Panc1 (cell line): ENCODE measurements around the gene SIRPA.

ENCODE experiments used
- POLR2AphosphoS5 ChIP-seq: IDR thresholded peaks from 2 replicates; pipeline ENCODE4 v1.6.1; 2012; ENCODE audit warnings: mild to moderate bottlenecking, low read depth, low read length, moderate library complexity
- TCF7L2 ChIP-seq: IDR thresholded peaks from 2 replicates; pipeline ENCODE4 v1.6.1; 2011; ENCODE audit warnings: mild to moderate bottlenecking, low read depth, low read length, inconsistent platforms
- TF ChIP-seq, protein P1 (sequence below): fragments of 450-650 bp; IDR thresholded peaks from 2 replicates; pipeline ENCODE4 v1.5.1; 2017; ENCODE audit warnings: mild to moderate bottlenecking
- TF ChIP-seq, protein P2 (sequence below), 2 experiments: IDR thresholded peaks; 2 replicates each; pipeline ENCODE4 v1.6.1; 2011 to 2012; ENCODE audit warnings: low read depth in 2 of 2, control low read depth in 1 of 2, low read length in 1 of 2, mild to moderate bottlenecking in 1 of 2, moderate library complexity in 1 of 2; ENCODE audit not compliant: insufficient read depth in 1 of 2

- TF ChIP-seq, protein P1, sequence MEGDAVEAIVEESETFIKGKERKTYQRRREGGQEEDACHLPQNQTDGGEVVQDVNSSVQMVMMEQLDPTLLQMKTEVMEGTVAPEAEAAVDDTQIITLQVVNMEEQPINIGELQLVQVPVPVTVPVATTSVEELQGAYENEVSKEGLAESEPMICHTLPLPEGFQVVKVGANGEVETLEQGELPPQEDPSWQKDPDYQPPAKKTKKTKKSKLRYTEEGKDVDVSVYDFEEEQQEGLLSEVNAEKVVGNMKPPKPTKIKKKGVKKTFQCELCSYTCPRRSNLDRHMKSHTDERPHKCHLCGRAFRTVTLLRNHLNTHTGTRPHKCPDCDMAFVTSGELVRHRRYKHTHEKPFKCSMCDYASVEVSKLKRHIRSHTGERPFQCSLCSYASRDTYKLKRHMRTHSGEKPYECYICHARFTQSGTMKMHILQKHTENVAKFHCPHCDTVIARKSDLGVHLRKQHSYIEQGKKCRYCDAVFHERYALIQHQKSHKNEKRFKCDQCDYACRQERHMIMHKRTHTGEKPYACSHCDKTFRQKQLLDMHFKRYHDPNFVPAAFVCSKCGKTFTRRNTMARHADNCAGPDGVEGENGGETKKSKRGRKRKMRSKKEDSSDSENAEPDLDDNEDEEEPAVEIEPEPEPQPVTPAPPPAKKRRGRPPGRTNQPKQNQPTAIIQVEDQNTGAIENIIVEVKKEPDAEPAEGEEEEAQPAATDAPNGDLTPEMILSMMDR: no peak
- TF ChIP-seq, protein P2, sequence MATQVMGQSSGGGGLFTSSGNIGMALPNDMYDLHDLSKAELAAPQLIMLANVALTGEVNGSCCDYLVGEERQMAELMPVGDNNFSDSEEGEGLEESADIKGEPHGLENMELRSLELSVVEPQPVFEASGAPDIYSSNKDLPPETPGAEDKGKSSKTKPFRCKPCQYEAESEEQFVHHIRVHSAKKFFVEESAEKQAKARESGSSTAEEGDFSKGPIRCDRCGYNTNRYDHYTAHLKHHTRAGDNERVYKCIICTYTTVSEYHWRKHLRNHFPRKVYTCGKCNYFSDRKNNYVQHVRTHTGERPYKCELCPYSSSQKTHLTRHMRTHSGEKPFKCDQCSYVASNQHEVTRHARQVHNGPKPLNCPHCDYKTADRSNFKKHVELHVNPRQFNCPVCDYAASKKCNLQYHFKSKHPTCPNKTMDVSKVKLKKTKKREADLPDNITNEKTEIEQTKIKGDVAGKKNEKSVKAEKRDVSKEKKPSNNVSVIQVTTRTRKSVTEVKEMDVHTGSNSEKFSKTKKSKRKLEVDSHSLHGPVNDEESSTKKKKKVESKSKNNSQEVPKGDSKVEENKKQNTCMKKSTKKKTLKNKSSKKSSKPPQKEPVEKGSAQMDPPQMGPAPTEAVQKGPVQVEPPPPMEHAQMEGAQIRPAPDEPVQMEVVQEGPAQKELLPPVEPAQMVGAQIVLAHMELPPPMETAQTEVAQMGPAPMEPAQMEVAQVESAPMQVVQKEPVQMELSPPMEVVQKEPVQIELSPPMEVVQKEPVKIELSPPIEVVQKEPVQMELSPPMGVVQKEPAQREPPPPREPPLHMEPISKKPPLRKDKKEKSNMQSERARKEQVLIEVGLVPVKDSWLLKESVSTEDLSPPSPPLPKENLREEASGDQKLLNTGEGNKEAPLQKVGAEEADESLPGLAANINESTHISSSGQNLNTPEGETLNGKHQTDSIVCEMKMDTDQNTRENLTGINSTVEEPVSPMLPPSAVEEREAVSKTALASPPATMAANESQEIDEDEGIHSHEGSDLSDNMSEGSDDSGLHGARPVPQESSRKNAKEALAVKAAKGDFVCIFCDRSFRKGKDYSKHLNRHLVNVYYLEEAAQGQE (IDR thresholded peaks at IDR 0.05; ENCODE audit: insufficient read depth in 1 of 2, low read depth in 2 of 2, low read length in 1 of 2): no peak
- no peak for TF ChIP-seq POLR2AphosphoS5
- no peak for TF ChIP-seq TCF7L2
Observed at GRCh38 chr20:1897965-1898464, 2.8 kb downstream of the SIRPA start.
